NCI-H69 (cell line): ENCODE measurements around the gene ZBTB7A.

Source experiments
- DNase-seq: peaks from one replicate; lab custom pipeline; 2025; lab: John Stamatoyannopoulos, UW

ZBTB7A gene

DNA sequence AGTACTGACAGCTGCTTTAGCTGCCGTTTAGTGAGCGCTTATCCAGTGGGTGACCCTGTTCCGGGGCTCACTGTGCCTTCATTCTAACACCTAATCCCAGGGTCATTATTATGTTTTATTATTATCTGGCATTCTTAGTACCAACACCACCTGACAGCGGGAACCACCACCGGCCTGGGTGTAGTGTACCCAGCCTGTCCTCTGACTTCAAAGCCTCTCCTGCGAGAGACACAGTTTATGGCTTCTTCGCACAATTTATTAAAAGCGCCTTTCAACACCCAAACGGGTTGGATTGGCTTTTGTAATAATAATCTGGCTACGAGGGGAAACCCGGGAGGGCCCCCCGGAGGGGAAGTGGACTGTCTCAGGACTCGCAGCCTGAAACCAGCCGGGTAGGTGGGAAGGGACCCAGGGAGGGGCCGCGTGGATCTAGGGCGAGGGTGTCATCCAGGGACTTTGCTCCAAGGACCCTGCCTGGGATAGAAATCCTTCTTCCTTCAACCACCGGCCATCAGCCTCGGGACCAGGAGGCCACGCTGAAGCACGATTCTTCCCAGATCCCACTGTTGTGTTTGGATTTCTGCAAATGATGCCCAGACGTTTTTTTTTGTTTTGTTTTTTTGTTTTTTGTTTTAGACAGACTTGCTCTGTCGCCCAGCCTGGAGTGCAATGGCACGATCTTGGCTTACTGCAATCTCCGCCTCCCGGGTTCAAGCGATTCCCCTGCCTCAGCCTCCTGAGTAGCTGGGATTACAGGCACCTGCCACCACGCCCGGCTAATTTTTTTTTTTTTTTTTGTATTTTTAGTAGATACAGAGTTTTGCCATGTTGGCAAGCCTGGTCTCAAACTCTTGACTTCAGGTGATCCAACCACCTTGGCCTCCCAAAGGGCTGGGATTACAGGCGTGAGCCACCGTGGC lies 1.6 kb upstream of the ZBTB7A start:
- DNase-seq = peak; percentile 37

DNA sequence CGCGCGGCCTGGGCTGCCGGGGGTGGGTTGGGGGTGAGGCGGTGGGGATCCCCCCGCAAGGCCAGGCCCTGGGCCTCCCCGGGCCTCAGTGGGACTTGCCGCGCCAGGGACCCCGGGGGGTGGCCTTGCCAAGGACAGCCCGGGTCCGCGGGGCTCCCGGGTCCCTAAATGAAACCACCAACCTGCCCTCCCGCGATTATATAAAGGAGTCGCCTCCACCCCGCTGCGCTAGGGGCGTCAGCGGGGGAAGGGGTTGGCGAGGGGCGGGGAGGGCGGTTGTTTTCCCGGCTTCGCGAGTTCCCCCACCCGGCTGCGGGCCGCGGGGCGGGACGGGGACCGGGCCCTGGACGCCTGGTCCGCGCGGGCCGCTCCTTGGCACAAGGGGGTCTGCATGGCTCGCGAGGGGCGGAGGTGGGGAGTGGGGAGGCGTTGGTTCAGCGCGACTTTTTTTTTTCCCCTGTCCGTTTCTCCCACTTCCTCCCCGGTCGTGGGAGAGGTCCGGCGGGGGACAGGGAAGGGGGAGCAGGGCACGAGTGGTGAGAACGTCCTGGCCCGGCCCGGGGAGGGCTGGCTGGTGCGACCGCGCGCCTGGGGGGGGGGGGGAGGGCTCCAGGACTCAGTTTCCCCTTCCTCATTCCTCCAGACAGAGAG lies 822 bp upstream of the ZBTB7A start:
- DNase-seq = peak; percentile 78

- no peak for DNase-seq
Measured at GRCh38 chr19:4066176-4066606, 508 bp downstream of the ZBTB7A start.

GRCh38 chr19:4065430-4066175 lies 1.1 kb downstream of the ZBTB7A start:
- DNase-seq = peak; percentile 99

DNA sequence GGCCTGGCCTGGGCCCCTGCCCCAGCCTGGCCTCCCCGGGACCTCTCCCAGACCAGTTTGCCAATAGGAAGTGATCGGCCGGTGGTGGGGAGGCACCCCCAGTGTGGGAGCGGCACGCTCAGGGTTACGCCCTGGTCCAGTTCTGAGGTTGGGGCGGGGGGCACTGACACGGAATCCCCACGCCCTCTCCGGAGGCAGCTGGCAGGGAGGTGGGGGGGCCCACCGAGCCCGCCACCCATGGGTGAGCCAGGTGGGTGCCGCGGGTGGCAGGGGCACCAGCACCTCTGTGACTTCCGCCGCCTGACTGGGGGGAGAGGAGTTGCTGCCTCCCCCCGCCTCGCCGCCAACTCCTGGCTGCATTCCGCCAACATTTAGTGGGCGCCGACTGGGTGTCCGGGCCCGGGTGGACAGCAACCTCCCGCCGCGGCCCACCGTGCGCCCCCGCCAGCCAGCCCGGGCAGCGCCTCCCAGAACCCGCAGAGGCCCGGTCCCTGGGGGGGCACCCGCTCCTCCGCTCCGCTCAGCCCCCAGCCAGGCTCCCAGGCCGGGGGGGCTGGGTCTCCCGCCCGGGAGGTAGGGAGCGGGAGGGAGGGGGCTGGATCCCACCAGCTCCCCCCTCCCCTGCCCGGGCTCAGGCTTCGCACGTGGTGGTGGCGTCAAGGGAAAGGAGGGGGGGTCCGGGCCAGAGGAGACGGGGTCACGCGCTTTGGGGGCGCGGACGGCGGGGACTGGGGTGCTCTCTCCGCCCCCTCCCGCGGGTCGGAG lies 2.0 kb downstream of the ZBTB7A start:
- DNase-seq = peak; percentile 66

DNA sequence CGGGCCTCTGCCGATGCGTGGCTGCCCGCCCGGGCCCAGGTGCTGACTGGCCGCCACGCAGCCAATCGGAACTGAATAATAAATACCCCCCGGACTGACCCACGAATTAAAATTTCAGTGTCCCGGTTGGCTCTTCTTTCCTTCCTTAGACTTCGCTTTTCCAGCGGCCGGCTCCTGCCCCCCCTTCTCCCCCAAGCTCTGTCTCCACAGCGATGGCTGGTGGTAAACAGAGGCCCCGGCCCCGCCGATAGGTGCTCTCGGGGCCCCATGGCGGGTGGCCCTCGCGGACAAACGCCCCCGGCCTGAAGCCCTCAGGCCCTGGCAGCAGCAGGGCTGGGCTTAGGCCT lies 2.6 kb downstream of the ZBTB7A start:
- DNase-seq = peak; percentile 42

DNA sequence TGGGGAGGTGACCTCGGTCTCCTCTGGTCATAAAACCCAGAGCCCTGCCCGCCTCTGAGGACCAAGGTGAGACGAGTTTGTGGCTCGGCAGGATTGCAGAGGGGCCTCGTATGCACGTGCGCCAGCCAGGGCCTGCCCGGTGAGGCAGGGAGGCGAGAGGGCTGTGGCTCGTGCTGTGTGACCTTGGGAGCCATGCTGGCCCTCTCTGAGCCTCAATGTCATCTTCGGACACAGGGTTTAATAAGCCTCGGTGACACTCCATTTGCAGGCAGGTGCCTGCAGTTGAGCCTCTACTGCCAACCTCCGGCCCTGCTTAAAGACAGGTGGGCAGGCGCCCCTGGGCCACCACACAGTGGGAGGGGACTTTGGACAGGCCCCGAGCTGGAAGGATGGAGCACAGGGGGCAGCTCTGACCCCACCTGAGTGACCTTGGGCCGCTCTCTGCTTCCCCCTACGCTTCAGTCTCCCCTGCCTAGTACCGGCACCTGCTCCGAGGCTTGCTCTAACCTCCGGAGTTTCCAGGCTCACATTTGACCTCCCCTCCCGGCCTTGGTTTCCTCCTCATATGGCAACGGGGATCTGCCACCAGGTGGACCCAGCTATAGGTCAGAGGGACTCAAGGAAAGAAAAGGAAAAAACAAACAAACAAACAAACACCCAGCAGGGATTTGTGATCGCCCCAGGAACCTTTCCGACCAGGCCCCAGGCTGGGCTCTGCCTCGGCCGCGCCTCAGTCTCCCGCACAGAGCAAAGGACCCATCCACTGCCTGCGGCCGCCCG lies 3.1 kb downstream of the ZBTB7A start:
- no peak for DNase-seq

- no peak for DNase-seq
Measured at GRCh38 chr19:4062419-4063368, 4.0 kb downstream of the ZBTB7A start.

DNA sequence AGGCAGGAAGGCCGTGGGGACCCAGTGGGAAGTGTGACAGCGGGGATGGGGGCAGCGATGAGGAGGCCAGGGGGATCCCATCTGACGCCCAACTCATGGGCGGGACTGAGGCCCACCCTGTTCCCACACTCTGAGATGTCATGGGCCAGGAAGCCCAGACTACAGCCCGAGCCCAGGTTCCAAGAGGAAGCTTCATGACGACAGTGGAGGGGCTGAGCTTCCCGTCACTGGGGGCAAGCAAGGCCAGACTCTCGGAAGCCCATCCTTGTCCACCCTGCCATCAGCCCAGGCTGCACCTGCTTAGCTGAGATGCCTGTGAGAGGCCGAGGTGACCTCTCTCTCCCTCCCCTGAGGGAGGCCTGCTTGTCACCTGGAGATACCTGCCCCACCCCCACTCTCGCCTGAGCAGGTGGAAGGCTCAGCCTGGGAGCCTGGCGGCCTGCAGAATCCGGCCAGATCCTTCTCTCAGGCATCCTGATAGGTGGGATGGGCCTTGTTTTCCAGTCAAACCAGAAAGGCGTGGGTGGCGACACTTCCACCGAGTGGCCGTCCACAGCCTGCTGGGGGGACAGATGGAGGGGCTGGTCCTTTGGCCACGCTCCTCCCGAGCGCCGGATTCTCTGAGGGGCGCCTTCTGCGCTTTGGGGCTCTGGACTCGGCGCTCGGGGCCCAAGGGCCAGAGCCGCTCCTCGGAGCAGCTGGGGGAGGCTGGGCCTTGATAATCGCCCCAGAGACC lies 4.8 kb downstream of the ZBTB7A start:
- peak; percentile 61 for DNase-seq

GRCh38 chr19:4061178-4061682 lies 5.5 kb downstream of the ZBTB7A start:
- DNase-seq = peak; percentile 60

- DNase-seq = no peak
Measured at GRCh38 chr19:4060621-4061177, 6.0 kb downstream of the ZBTB7A start.

GRCh38 chr19:4059891-4060620 lies 6.6 kb downstream of the ZBTB7A start:
- no peak for DNase-seq

GRCh38 chr19:4059453-4059871 lies 7.2 kb downstream of the ZBTB7A start:
- no peak for DNase-seq

DNA sequence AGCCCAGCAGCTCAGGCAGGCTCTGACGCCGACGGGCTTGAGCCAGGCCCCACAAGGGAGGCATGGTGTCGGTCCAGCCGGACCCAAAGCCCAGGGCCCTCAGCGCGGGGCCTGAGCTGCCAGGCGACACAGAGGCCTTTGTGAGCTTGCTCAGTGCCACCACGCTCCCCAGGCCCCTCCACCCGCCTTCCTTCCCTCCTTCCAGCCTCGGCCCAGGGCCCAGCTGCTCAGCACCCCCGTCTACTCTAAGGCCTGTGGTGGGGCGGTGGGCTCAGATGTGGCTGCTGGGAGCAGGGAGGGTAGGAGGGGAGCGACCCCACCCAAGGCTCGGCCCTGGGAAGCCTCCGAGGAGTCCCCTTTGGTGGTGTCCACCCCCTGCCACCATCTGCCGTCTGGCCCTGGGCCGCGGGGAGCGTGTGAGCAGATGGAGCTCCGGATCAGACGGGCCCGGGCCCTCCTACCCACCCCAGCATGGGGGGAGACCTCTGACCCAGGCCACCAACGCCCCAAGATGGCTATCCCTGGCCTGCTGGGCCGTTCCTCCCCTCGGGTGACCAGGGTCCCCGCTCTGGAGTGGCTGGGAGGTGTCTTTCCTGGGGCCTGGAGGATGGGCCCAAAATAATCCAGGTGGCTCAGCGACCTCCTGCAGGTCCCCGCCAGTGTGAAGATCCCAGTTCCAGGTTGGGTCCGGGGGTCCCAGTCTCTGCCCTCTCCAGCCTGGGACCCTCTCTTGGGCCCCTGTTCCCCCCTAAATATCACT lies 7.8 kb downstream of the ZBTB7A start:
- DNase-seq = peak; percentile 34

DNA sequence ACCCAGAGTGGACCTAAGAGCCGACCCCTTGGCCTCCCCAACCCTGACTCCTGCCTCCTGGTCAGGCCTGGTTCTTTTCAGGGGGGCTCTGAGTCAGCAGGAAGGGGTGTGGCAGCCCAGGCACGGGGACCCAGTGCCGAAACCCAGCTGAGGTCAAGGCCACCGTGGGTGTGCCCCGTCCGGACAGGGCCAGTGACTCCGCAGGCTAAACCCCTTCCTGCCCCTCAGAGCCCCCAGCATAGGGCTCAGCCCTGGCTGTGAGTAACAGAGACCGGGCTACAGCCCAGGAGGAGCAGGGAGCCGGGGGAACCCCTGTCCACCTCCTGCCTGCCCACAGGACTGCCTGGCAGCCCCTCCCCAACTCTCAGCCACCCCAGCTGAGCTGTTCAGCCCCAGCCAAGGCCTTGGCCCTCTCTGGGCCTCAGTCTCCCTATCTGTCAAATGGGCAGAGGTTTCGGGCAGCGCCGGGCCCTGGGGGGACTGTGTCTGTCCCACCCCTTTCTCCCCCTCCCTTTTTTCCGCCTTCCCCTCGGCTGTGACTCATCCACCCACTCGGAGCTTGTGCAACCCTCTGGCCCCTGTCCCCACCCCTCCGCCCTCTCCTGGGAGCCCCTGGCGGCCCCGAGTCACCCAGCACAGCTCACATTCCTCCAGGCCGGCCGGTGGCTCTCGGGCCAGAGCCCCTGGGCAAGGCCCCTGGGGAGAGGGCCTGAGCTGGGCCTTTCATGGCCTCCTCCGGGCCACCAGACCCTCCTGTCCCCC lies 8.6 kb downstream of the ZBTB7A start:
- DNase-seq = no peak

GRCh38 chr19:4055209-4055552 lies 11.5 kb downstream of the ZBTB7A start:
- DNase-seq = no peak
